ENCODE data around the gene CAMK2G.

GRCh38 chr10:73898730-73899410 lies 24.5 kb upstream of the CAMK2G start:
- TF ChIP-seq CTCF (IDR thresholded peaks at IDR 0.05; ENCODE audit: low read depth, low read length, poor library complexity, severe bottlenecking) (no peak), EZH2phosphoT487 (IDR thresholded peaks at IDR 0.05; ENCODE audit: borderline replicate concordance, low read length) (no peak)

All from DOHH2 (cell line).